Measurements from ENCODE around the gene RAI14. TPM values are rescaled to one million over a fixed set of nuclear protein-coding genes. Genes with fewer than 3 reads are reported as not detected.
"Not testable (repeated sequence)": the region's sequence is repeated elsewhere in the genome, so short reads cannot be mapped to it uniquely, and the experiment has no call there.

The RAI14 gene
- total and polyA plus RNA-seq, 2 donors (not counting 3 experiments of a cell fraction or from before 2014, with no cell fraction given) = 114 to 369 TPM

DNA sequence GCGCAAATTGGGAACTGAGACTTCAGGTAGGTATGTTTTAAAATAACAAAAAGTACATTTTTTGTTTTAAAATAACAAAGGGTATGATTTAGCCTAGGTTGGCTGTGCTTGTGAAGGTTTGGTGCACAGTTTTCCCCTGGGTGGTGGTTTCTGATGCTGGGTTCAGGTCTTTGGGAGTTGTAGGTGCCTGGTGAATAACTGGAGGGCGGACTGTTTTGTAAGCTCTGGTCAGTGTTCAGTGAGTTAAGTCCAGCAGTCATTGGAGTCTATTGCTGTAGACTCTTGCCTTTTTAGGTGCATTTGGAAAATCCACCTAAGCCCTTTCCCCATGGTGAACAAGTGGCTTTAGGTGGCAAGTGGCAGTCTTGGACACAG, 43.9 kb downstream of the RAI14 start:
- Histone ChIP-seq H3K4me3 (replicated peaks in 1 of 3; ENCODE audit: insufficient read depth in 1 of 3, low read depth in 1 of 3, low read length in 3 of 3) (no peak overlapping the region), H3K36me3 (ENCODE audit: control insufficient read depth in 2 of 2, extremely low read depth in 1 of 2, insufficient read depth in 2 of 2, low read length in 2 of 2) (peaks cover 14 to 16% of the 10 kb centered on the region in 2 experiments), H3K79me2 (ENCODE audit: control insufficient read depth, insufficient read depth, low read length) (peaks cover 92% of the 10 kb centered on the region), H3K9me1 (replicated peaks; ENCODE audit: control insufficient read depth, extremely low read depth, insufficient read depth, low read length) (no peaks in the 10 kb centered on the region), H3K27ac (ENCODE audit: insufficient read depth, low read depth, low read length) (no peak overlapping the region), H3K9me3 (replicated peaks; ENCODE audit: control insufficient read depth, insufficient read depth, low read length) (no peaks in the 10 kb centered on the region), H3K4me1 (ENCODE audit: control insufficient read depth, extremely low read depth, insufficient read depth, low read length) (peaks cover 26% of the 10 kb centered on the region), H4K20me1 (replicated peaks; ENCODE audit: control insufficient read depth, extremely low read depth, insufficient read depth, low read length) (no peaks in the 10 kb centered on the region), H3K27me3 (ENCODE audit: control insufficient read depth in 2 of 2, insufficient read depth in 2 of 2, low read length in 2 of 2) (no peaks in the 10 kb centered on the region), H3K9ac (replicated peaks; ENCODE audit: extremely low read depth, insufficient read depth, low read length) (no peak overlapping the region), H2AFZ (ENCODE audit: low read depth, low read length) (no peak overlapping the region), H3K4me2 (ENCODE audit: insufficient read depth, low read length) (no peak overlapping the region)
- ChIA-PET CTCF (interaction anchor here (1.2 to 1.4 kb wide), 2 partner anchors 13 to 114 kb away, joined by 3 to 4 read pairs; no protein-coding TSS in a partner anchor), POLR2A (no interaction called here)
- no TSS peak for BruUV-seq (replicated peaks)
- dilution Hi-C loops (cut with MboI; ENCODE audit: extremely low pct_ligation_motif_present, low sequenced_read_pairs) (no loop called here), intact Hi-C loops (cut with micrococcal nuclease) (no loop called here)
- TF ChIP-seq GATA2 (IDR thresholded peaks at IDR 0.05; ENCODE audit: insufficient read depth, insufficient read length, low read depth, low read length) (no peak), JUN (IDR thresholded peaks at IDR 0.05; ENCODE audit: borderline replicate concordance, insufficient read depth, insufficient read length, low read depth) (no peak), EZH2 (IDR thresholded peaks at IDR 0.05; ENCODE audit: borderline replicate concordance, low read depth, low read length, severe bottlenecking) (no peak), POLR2A (IDR thresholded peaks at IDR 0.05; ENCODE audit: low read depth, low read length) (no peak), FOS (IDR thresholded peaks at IDR 0.05; ENCODE audit: borderline replicate concordance, insufficient read depth, low read length) (no peak), POLR2AphosphoS5 (IDR thresholded peaks at IDR 0.05; ENCODE audit: insufficient read depth, low read depth, low read length) (no peak), MYC (IDR thresholded peaks at IDR 0.05; ENCODE audit: low read depth, low read length) (no peak)
- TF ChIP-seq, protein P1, sequence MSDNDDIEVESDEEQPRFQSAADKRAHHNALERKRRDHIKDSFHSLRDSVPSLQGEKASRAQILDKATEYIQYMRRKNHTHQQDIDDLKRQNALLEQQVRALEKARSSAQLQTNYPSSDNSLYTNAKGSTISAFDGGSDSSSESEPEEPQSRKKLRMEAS (IDR thresholded peaks at IDR 0.05; ENCODE audit: insufficient read depth, insufficient read length) = no peak
- TF ChIP-seq, protein P2, sequence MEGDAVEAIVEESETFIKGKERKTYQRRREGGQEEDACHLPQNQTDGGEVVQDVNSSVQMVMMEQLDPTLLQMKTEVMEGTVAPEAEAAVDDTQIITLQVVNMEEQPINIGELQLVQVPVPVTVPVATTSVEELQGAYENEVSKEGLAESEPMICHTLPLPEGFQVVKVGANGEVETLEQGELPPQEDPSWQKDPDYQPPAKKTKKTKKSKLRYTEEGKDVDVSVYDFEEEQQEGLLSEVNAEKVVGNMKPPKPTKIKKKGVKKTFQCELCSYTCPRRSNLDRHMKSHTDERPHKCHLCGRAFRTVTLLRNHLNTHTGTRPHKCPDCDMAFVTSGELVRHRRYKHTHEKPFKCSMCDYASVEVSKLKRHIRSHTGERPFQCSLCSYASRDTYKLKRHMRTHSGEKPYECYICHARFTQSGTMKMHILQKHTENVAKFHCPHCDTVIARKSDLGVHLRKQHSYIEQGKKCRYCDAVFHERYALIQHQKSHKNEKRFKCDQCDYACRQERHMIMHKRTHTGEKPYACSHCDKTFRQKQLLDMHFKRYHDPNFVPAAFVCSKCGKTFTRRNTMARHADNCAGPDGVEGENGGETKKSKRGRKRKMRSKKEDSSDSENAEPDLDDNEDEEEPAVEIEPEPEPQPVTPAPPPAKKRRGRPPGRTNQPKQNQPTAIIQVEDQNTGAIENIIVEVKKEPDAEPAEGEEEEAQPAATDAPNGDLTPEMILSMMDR (IDR thresholded peaks at IDR 0.05; ENCODE audit: extremely low read depth in 1 of 2, insufficient read depth in 1 of 2, low read depth in 1 of 2, low read length in 2 of 2) = no peak
- DNase-seq (ENCODE audit: low read depth, low spot score) (no peak), FAIRE-seq (no peak)

DNA sequence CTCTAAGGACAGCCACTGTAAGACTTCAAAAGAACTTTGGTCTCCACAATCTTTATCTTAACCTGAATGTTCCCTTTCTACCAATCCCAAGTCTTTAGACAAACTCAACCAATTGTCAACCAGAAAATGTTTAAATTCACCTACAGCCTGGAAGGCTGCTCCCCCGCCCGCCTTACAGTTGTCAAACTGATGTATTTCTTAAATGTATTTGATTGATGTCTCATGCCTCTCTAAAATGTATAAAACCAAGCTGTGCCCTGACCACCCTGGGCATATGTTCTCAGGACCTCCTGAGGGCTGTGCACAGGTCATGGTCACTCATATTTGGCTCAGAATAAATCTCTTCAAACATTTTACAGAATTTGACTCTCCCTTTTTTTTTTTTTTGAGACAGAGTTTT, 45.3 kb downstream of the RAI14 start:
- CTCF ChIA-PET = interaction anchor here (0.8 to 1.2 kb wide), 2 partner anchors 10 to 14 kb away, joined by 3 to 4 read pairs; no protein-coding TSS in a partner anchor

More for the DNA sequence above, 45.3 kb downstream of the RAI14 start:
- FAIRE-seq; H3K9me1 ChIP-seq (replicated peaks; ENCODE audit: control insufficient read depth, extremely low read depth, insufficient read depth, low read length); dilution Hi-C loops (cut with MboI; ENCODE audit: extremely low pct_ligation_motif_present, low sequenced_read_pairs); H3K4me3 ChIP-seq (replicated peaks in 1 of 3; ENCODE audit: insufficient read depth in 1 of 3, low read depth in 1 of 3, low read length in 3 of 3); H3K27me3 ChIP-seq (ENCODE audit: control insufficient read depth in 2 of 2, insufficient read depth in 2 of 2, low read length in 2 of 2); H3K4me2 ChIP-seq (ENCODE audit: insufficient read depth, low read length); DNase-seq (ENCODE audit: low read depth, low spot score); BruUV-seq (replicated peaks); H2AFZ ChIP-seq (ENCODE audit: low read depth, low read length); POLR2A ChIA-PET; H3K27ac ChIP-seq (ENCODE audit: insufficient read depth, low read depth, low read length); H3K9ac ChIP-seq (replicated peaks; ENCODE audit: extremely low read depth, insufficient read depth, low read length); intact Hi-C loops (cut with micrococcal nuclease); H3K9me3 ChIP-seq (replicated peaks; ENCODE audit: control insufficient read depth, insufficient read depth, low read length); H4K20me1 ChIP-seq (replicated peaks; ENCODE audit: control insufficient read depth, extremely low read depth, insufficient read depth, low read length): not testable (repeated sequence)
- peaks cover 88% of the 10 kb centered on the region for H3K79me2 ChIP-seq (ENCODE audit: control insufficient read depth, insufficient read depth, low read length)
- peaks cover 10 to 14% of the 10 kb centered on the region in 2 experiments for H3K36me3 ChIP-seq (ENCODE audit: control insufficient read depth in 2 of 2, extremely low read depth in 1 of 2, insufficient read depth in 2 of 2, low read length in 2 of 2)
- peaks cover 36% of the 10 kb centered on the region for H3K4me1 ChIP-seq (ENCODE audit: control insufficient read depth, extremely low read depth, insufficient read depth, low read length)

Data from endothelial cell of umbilical vein (primary cell).